HFFc6 (cell line): ENCODE measurements around the gene PRAMEF17. TPM values are rescaled to one million over a fixed set of nuclear protein-coding genes. Genes with fewer than 3 reads are reported as not detected.
"Not testable (repeated sequence)": the region's sequence is repeated elsewhere in the genome, so short reads cannot be mapped to it uniquely, and the experiment has no call there.

ENCODE experiments used
- DNase-seq: peaks from one replicate; pipeline ENCODE4 v3.0.0-alpha.2; 2018
- H3K27ac Mint-ChIP-seq: 2 replicates; pipeline ENCODE4 v1.8.0; 2020; ENCODE audit warnings: mild to moderate bottlenecking, mixed read lengths
- H3K27me3 Mint-ChIP-seq: 2 replicates; pipeline ENCODE4 v1.8.0; 2021; ENCODE audit warnings: mild to moderate bottlenecking, moderate library complexity, mixed read lengths; ENCODE audit not compliant: insufficient read depth
- H3K36me3 Mint-ChIP-seq: 2 replicates; pipeline ENCODE4 v1.8.0; 2021; ENCODE audit warnings: low read depth, mixed read lengths
- H3K4me1 Mint-ChIP-seq: 2 replicates; pipeline ENCODE4 v1.8.0; 2020; ENCODE audit warnings: low read depth, mixed read lengths
- H3K4me3 Mint-ChIP-seq: 2 replicates; pipeline ENCODE4 v1.8.0; 2020; ENCODE audit warnings: mild to moderate bottlenecking, moderate library complexity, mixed read lengths
- H3K9me3 Mint-ChIP-seq: 2 replicates; pipeline ENCODE4 v1.8.0; 2020; ENCODE audit warnings: mild to moderate bottlenecking, mixed read lengths
- long read RNA-seq: library from polyadenylated mRNA; unstranded; transcript quantifications from one replicate; pipeline ENCODE4 v2.0.0, GENCODE V29; 2019
- total RNA-seq, 6 experiments: library from RNA; stranded (reverse); fragmentation: NEBNext Ultra II Directional; extraction: Animal tissue kit (Norgen Biotek cat#: 25700); gene quantifications; 2 replicates in 1 of 6; 3 replicates in 5 of 6; pipeline ENCODE4 v1.2.3, GENCODE V29; 2021
- TF ChIP-seq, protein P1 (sequence below): fragments of 200-600 bp; sonication (generic); IDR thresholded peaks from 2 replicates; pipeline ENCODE4 v1.5.0; 2021; ENCODE audit warnings: antibody characterized with exemption, mild to moderate bottlenecking

The PRAMEF17 gene, protein sequence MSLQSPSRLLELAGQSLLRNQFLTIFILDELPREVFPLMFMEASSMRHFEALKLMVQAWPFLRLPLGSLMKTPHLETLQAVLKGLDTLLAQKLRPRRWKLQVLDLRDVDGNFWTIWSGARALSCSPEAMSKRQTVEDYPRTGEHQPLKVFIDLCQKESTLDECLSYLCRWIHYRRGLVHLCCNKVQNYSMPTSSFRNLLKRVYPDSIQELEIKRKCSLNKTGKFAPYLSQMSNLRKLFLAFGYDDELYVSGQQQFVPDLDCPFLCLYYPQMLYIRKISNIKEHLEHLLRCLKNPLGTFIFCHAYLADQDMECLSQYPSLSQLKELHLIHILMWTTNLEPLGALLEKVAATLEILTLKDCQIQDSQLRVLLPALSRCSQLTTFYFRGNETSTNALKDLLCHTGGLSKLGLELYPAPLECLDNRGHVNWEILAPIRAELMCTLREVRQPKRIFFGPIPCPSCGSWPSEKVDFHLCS
- total RNA-seq = not detected
- long read RNA-seq = 0 reads

DNA sequence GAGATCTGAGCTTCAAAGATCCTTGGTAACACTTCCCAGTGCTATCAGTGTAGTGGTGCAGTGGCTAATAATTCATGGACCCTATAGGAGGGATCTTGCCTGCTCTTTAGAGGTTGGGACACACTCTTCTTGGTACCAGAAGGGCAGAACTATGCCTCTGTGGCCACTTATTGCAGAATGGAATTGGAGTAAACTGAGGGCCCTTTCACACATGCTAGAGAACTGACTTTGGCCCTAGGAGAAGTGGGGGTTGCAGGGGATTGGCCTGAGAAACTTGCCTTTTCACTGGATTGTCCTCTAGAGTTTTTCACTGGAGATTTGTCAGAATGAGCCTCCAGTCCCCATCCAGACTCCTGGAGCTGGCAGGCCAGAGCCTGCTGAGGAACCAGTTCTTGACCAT, at the start of gene PRAMEF17:
PRAMEF17 (plus strand) TSS at position 301 of the 400 bp plus-strand sequence; CDS start at position 327, 26 bp downstream.
- H3K27me3 Mint-ChIP-seq, DNase-seq, H3K27ac Mint-ChIP-seq, H3K4me3 Mint-ChIP-seq, H3K4me1 Mint-ChIP-seq, H3K36me3 Mint-ChIP-seq: not testable (repeated sequence)
- H3K9me3 Mint-ChIP-seq = peaks cover 68% of the 10 kb centered on the region

DNA sequence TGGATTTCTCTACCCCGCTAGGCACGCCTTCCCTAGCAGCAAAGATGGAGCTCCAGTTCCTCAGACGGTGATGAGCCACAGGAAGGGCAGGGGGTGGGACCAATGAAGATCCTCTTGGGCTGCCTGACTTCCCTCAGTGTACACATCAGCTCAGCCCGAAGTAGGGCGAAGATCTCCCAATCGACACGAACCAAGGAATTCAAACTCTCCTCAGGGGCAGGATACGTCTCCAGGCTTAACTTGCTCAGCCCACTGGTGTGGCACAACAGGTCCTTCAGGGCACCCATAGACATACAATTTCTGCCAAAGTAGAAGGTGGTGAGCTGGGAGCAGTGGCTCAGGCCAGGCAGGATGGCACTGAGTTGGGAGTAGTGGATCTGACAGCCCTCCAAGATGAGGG, 46.9 kb upstream of the PRAMEF17 start:
- not testable (repeated sequence) for H3K27me3 Mint-ChIP-seq, H3K4me3 Mint-ChIP-seq

DNA sequence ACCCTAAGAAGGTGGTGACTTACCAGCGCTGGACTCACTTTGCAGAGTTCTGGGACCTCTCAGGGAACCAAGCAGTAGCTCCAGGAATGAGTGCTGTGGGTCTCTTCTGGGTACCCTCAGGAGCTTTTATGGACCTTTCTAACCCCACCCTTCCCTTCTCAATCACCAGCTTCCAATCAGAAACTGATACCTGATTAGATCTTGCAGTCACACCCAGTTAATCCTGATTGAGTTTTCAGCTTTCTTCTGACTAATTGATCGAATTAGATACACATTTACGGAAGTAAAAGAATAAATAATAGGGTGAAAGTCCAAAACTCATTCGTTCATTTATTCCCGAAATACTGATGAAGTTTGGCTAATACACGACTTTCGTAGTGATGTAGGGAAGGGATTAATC, 42.4 kb upstream of the PRAMEF17 start, which contains the start of gene PRAMEF14:
PRAMEF14 (minus strand) TSS at position 101 of the 400 bp plus-strand sequence. CDS start 1,820 bp downstream, outside the sequence.
- not testable (repeated sequence) for H3K9me3 Mint-ChIP-seq, H3K4me1 Mint-ChIP-seq, H3K36me3 Mint-ChIP-seq, H3K4me3 Mint-ChIP-seq, H3K27me3 Mint-ChIP-seq, H3K27ac Mint-ChIP-seq, DNase-seq

More for the DNA sequence above, 46.9 kb upstream of the PRAMEF17 start:
- not testable (repeated sequence) for DNase-seq, H3K9me3 Mint-ChIP-seq, H3K36me3 Mint-ChIP-seq, H3K4me1 Mint-ChIP-seq, H3K27ac Mint-ChIP-seq

DNA sequence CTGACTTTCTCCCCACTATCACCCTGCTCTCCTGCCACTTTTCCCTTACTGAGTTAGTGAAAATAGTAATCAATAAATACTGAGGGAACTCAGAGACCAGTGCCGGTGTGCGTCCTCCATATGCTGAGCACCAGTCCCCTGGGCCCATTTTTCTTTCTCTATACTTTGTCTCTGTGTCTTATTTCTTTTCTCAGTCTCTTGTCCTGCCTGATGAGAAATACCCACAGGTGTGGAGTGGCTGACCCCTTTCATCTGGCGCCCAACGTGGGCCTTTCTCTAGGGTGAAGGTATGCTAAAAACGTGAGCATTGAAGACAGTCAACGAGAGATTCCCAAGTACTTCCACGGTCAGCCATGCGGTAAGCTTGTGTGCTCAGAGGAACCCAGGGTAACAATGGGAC, 36.0 kb upstream of the PRAMEF17 start:
- not testable (repeated sequence) for H3K4me3 Mint-ChIP-seq, H3K36me3 Mint-ChIP-seq, DNase-seq, H3K27me3 Mint-ChIP-seq, H3K4me1 Mint-ChIP-seq, H3K9me3 Mint-ChIP-seq, H3K27ac Mint-ChIP-seq

DNA sequence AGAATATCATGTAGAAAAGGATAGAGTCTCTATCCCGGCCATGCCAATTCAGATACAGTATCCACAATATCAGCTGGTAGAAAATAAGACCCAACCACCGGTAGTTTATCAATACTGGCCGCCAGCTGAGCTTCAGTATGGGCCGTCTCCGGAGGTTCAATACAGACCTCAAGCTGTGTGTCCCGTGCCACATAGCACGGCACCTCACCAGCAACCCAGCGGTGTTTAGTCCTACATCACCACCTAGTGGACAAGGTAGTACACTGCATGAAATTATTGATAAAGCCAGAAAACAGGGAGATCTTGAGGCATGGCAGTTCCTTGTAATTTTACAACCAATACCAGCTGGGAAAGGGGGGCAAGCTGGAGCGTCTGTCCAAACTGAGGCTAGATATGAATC, 35.0 kb upstream of the PRAMEF17 start:
- H3K36me3 Mint-ChIP-seq, H3K27ac Mint-ChIP-seq, H3K9me3 Mint-ChIP-seq, H3K27me3 Mint-ChIP-seq, DNase-seq, H3K4me3 Mint-ChIP-seq, H3K4me1 Mint-ChIP-seq: not testable (repeated sequence)
- TF ChIP-seq, protein P1, sequence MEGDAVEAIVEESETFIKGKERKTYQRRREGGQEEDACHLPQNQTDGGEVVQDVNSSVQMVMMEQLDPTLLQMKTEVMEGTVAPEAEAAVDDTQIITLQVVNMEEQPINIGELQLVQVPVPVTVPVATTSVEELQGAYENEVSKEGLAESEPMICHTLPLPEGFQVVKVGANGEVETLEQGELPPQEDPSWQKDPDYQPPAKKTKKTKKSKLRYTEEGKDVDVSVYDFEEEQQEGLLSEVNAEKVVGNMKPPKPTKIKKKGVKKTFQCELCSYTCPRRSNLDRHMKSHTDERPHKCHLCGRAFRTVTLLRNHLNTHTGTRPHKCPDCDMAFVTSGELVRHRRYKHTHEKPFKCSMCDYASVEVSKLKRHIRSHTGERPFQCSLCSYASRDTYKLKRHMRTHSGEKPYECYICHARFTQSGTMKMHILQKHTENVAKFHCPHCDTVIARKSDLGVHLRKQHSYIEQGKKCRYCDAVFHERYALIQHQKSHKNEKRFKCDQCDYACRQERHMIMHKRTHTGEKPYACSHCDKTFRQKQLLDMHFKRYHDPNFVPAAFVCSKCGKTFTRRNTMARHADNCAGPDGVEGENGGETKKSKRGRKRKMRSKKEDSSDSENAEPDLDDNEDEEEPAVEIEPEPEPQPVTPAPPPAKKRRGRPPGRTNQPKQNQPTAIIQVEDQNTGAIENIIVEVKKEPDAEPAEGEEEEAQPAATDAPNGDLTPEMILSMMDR = peak; percentile 35; the same call in 1 of the 2 replicates

DNA sequence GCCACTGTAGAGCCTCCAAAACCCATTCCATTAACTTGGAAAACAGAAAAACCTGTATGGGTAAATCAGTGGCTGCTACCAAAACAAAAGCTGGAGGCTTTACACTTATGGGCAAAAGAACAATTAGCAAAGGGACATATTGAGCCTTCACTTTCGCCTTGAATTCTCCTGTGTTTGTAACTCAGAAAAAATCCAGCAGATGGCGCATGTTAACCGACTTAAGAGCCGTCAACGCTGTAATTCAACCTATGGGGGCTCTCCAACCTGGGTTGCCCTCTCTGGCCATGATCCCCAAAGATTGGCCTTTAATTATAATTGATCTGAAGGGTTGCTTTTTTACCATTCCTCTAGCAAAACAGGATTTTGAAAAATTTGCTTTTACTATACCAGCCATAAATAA, 32.7 kb upstream of the PRAMEF17 start:
- DNase-seq = peak; percentile 25
- H3K27ac Mint-ChIP-seq, H3K4me3 Mint-ChIP-seq, H3K4me1 Mint-ChIP-seq, H3K36me3 Mint-ChIP-seq, H3K9me3 Mint-ChIP-seq, H3K27me3 Mint-ChIP-seq: not testable (repeated sequence)
- TF ChIP-seq, protein P1 = peak; percentile 75

DNA sequence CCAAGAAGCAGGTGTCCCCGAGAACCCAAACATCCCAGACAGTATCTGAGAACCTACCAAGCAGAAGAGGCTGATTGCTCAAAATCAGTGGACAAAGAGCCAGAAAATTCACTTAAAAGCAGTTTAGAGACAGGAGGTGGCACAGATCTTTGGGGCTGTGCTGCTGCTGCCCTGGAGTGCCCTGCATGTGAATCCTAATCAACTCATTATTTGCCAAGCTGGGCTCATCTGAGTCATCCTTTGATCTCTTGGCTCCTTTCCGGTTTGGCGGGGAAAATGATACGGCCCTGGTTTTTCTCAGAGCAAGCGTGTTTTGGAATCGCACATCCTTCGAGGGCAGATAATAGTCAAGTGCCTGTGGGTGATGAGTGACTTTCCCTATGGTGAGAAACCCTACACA, 27.1 kb upstream of the PRAMEF17 start:
- H3K36me3 Mint-ChIP-seq, H3K4me3 Mint-ChIP-seq, H3K4me1 Mint-ChIP-seq, H3K27ac Mint-ChIP-seq, DNase-seq, H3K9me3 Mint-ChIP-seq, H3K27me3 Mint-ChIP-seq: not testable (repeated sequence)

DNA sequence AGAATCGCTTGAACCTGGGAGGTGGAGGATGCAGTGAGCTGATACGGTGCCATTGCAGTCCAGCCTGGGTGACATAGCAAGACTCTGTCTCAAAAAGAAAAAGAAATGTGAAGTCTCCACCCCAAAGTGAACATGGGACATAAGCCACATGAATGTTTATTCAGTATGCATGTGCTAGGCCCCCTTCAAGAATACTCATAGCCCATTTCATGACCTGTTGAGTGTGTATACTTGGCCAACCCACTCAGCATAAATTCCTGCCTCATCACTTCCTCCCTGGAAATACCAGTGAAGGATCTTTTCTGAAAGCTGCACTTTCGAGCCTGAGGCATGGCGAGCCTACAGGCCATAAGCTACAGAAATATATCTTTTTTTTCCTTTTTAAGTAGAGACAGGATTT, 24.5 kb upstream of the PRAMEF17 start:
- H3K4me3 Mint-ChIP-seq, H3K36me3 Mint-ChIP-seq, DNase-seq, H3K27ac Mint-ChIP-seq, H3K4me1 Mint-ChIP-seq, H3K27me3 Mint-ChIP-seq: not testable (repeated sequence)
- H3K9me3 Mint-ChIP-seq = peaks cover 17% of the 10 kb centered on the region

DNA sequence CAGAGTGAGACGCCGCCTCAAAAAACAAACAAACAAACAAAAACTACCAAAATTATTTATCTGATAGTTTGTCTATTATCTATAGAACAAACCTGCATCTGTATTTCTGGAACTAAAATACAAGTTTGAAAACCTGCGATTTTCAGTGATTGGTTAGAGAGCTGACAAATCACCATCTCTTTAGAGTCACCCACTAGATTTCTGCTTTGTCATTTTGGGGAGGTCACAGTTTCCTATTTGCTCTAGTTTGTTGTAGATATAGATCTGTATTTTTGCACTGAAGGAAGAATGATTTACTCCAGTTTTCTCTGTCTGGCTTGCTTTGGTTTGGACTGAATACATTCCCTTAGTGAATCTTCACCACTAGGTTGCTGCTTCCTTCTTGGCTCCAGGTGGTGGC, 22.9 kb upstream of the PRAMEF17 start:
- not testable (repeated sequence) for DNase-seq, H3K27me3 Mint-ChIP-seq, H3K4me1 Mint-ChIP-seq, H3K27ac Mint-ChIP-seq, H3K4me3 Mint-ChIP-seq, H3K36me3 Mint-ChIP-seq
- peaks cover 25% of the 10 kb centered on the region for H3K9me3 Mint-ChIP-seq
